HG03064 (cell line): ENCODE results near the gene STXBP5.

ENCODE experiments used
- ATAC-seq: cut with Tn5 transposase; IDR thresholded peaks from one replicate; pipeline ENCODE4 v1.9.1; 2021; ENCODE audit warnings: low read depth; ENCODE audit not compliant: unreplicated experiment

The STXBP5 gene

GRCh38 chr6:147283460-147283859 is 79.2 kb downstream of the STXBP5 start:
- no peak for ATAC-seq

- ATAC-seq: no peak
Measured at GRCh38 chr6:147285087-147285855, 81.1 kb downstream of the STXBP5 start.

- no peak for ATAC-seq
Measured at GRCh38 chr6:147287869-147288271, 83.7 kb downstream of the STXBP5 start.

- no peak for ATAC-seq
Measured at GRCh38 chr6:147297124-147297523, 92.9 kb downstream of the STXBP5 start.

- ATAC-seq: no peak
Measured at GRCh38 chr6:147297663-147298316, 93.6 kb downstream of the STXBP5 start.

GRCh38 chr6:147298461-147298860 is 94.2 kb downstream of the STXBP5 start:
- no peak for ATAC-seq

- no peak for ATAC-seq
Measured at GRCh38 chr6:147299035-147299434, 94.8 kb downstream of the STXBP5 start.

GRCh38 chr6:147301070-147301469 is 96.9 kb downstream of the STXBP5 start:
- ATAC-seq: no peak

- ATAC-seq: no peak
Measured at GRCh38 chr6:147304016-147304415, 99.8 kb downstream of the STXBP5 start.

- ATAC-seq: no peak
Measured at GRCh38 chr6:147310521-147310920, 106.3 kb downstream of the STXBP5 start.

- no peak for ATAC-seq
Measured at GRCh38 chr6:147311218-147311617, 107.0 kb downstream of the STXBP5 start.

- no peak for ATAC-seq
Measured at GRCh38 chr6:147321260-147321659, 117.0 kb downstream of the STXBP5 start.

GRCh38 chr6:147322299-147323162 is 118.3 kb downstream of the STXBP5 start:
- peak; percentile 99 for ATAC-seq

- no peak for ATAC-seq
Measured at GRCh38 chr6:147325557-147325956, 121.3 kb downstream of the STXBP5 start.

GRCh38 chr6:147331401-147331800 is 127.2 kb downstream of the STXBP5 start:
- no peak for ATAC-seq

GRCh38 chr6:147337921-147338320 is 133.7 kb downstream of the STXBP5 start:
- ATAC-seq: no peak

- no peak for ATAC-seq
Measured at GRCh38 chr6:147341486-147341885, 137.3 kb downstream of the STXBP5 start.

- no peak for ATAC-seq
Measured at GRCh38 chr6:147345902-147346301, 141.7 kb downstream of the STXBP5 start.

GRCh38 chr6:147347179-147347881 is 143.1 kb downstream of the STXBP5 start:
- ATAC-seq: no peak

- ATAC-seq: no peak
Measured at GRCh38 chr6:147347882-147348575, 143.8 kb downstream of the STXBP5 start.
